HG03097 (cell line): ENCODE measurements around the gene IPCEF1.
A peak's percentile ranks its signal among the peaks of the same experiment; 100 is the strongest.
"Not testable (repeated sequence)": the region's sequence is repeated elsewhere in the genome, so short reads cannot be mapped to it uniquely, and the experiment has no call there.

ENCODE experiments used
- ATAC-seq: cut with Tn5 transposase; IDR thresholded peaks from one replicate; pipeline ENCODE4 v1.9.1; 2021; ENCODE audit not compliant: unreplicated experiment, low FRiP score

IPCEF1 gene

GRCh38 chr6:154179434-154179833, 177.2 kb downstream of the IPCEF1 start:
- ATAC-seq = no peak

GRCh38 chr6:154172393-154172792, 184.2 kb downstream of the IPCEF1 start:
- not testable (repeated sequence) for ATAC-seq

GRCh38 chr6:154170106-154170505, 186.5 kb downstream of the IPCEF1 start:
- no peak for ATAC-seq

- ATAC-seq = no peak
Measured at GRCh38 chr6:154169193-154169847, 187.3 kb downstream of the IPCEF1 start.

- ATAC-seq = no peak
Measured at GRCh38 chr6:154167126-154167525, 189.5 kb downstream of the IPCEF1 start.

- no peak for ATAC-seq
Measured at GRCh38 chr6:154166140-154166539, 190.5 kb downstream of the IPCEF1 start.

- no peak for ATAC-seq
Measured at GRCh38 chr6:154165478-154165877, 191.1 kb downstream of the IPCEF1 start.

- ATAC-seq = no peak
Measured at GRCh38 chr6:154164397-154164796, 192.2 kb downstream of the IPCEF1 start.

- ATAC-seq = peak; percentile 44
Measured at GRCh38 chr6:154161689-154162088, 194.9 kb downstream of the IPCEF1 start.

GRCh38 chr6:154159126-154159525, 197.5 kb downstream of the IPCEF1 start:
- no peak for ATAC-seq

GRCh38 chr6:154157706-154158105, 198.9 kb downstream of the IPCEF1 start:
- ATAC-seq = no peak

- ATAC-seq = peak; percentile 36
Measured at GRCh38 chr6:154157082-154157481, 199.5 kb downstream of the IPCEF1 start.

GRCh38 chr6:154156135-154156896, 200.3 kb downstream of the IPCEF1 start:
- ATAC-seq = peak; percentile 63

GRCh38 chr6:154154389-154154967, 202.1 kb downstream of the IPCEF1 start:
- no peak for ATAC-seq

- no peak for ATAC-seq
Measured at GRCh38 chr6:154143753-154144152, 212.8 kb downstream of the IPCEF1 start.

- ATAC-seq = no peak
Measured at GRCh38 chr6:154140743-154141142, 215.9 kb downstream of the IPCEF1 start.

GRCh38 chr6:154139892-154140291, 216.7 kb downstream of the IPCEF1 start:
- no peak for ATAC-seq

- no peak for ATAC-seq
Measured at GRCh38 chr6:154138793-154139192, 217.8 kb downstream of the IPCEF1 start.

GRCh38 chr6:154134471-154135147, 222.0 kb downstream of the IPCEF1 start:
- ATAC-seq = no peak

GRCh38 chr6:154127657-154128056, 228.9 kb downstream of the IPCEF1 start:
- no peak for ATAC-seq

GRCh38 chr6:154125421-154125820, 231.2 kb downstream of the IPCEF1 start:
- no peak for ATAC-seq
